ENCODE data around the gene THSD7B.

GRCh38 chr2:136916131-136916530 is 150.8 kb downstream of the THSD7B start:
- TF ChIP-seq CTCF (conservative IDR thresholded peaks at IDR 0.05; ENCODE audit: low read depth in 2 of 2) = no peak
- no peak for TF ChIP-seq EZH2 (IDR thresholded peaks at IDR 0.05; ENCODE audit: low read depth, unreplicated experiment)
